NCI-H2107 (cell line): ENCODE measurements around the gene CELF5.
"Not testable (repeated sequence)": the region's sequence is repeated elsewhere in the genome, so short reads cannot be mapped to it uniquely, and the experiment has no call there.

Source experiments
- DNase-seq: peaks from one replicate; lab custom pipeline; 2025; lab: John Stamatoyannopoulos, UW

Gene CELF5

GRCh38 chr19:3274245-3274941 lies 49.9 kb downstream of the CELF5 start:
- DNase-seq: no peak

- DNase-seq: no peak
Measured at GRCh38 chr19:3274942-3275582, 50.6 kb downstream of the CELF5 start.

- no peak for DNase-seq
Measured at GRCh38 chr19:3275583-3276340, 51.3 kb downstream of the CELF5 start.

- DNase-seq: no peak
Measured at GRCh38 chr19:3276341-3276799, 51.9 kb downstream of the CELF5 start.

GRCh38 chr19:3277649-3278048 lies 53.2 kb downstream of the CELF5 start:
- DNase-seq: no peak

- DNase-seq: no peak
Measured at GRCh38 chr19:3278294-3278693, 53.8 kb downstream of the CELF5 start.

- DNase-seq: no peak
Measured at GRCh38 chr19:3278749-3279148, 54.3 kb downstream of the CELF5 start.

- no peak for DNase-seq
Measured at GRCh38 chr19:3279306-3279705, 54.8 kb downstream of the CELF5 start.

- DNase-seq: no peak
Measured at GRCh38 chr19:3281026-3281425, 56.6 kb downstream of the CELF5 start.

- no peak for DNase-seq
Measured at GRCh38 chr19:3282155-3282554, 57.7 kb downstream of the CELF5 start.

- no peak for DNase-seq
Measured at GRCh38 chr19:3282564-3282963, 58.1 kb downstream of the CELF5 start.

- DNase-seq: no peak
Measured at GRCh38 chr19:3283246-3283751, 58.8 kb downstream of the CELF5 start.

- DNase-seq: no peak
Measured at GRCh38 chr19:3283886-3284657, 59.6 kb downstream of the CELF5 start.

- no peak for DNase-seq
Measured at GRCh38 chr19:3284759-3285646, 60.5 kb downstream of the CELF5 start.

- DNase-seq: no peak
Measured at GRCh38 chr19:3285647-3286176, 61.3 kb downstream of the CELF5 start.

- DNase-seq: no peak
Measured at GRCh38 chr19:3287814-3288213, 63.4 kb downstream of the CELF5 start.

GRCh38 chr19:3288437-3288836 lies 64.0 kb downstream of the CELF5 start:
- not testable (repeated sequence) for DNase-seq

- DNase-seq: no peak
Measured at GRCh38 chr19:3289971-3290569, 65.6 kb downstream of the CELF5 start.

- DNase-seq: not testable (repeated sequence)
Measured at GRCh38 chr19:3290858-3291257, 66.4 kb downstream of the CELF5 start.

GRCh38 chr19:3291644-3292043 lies 67.2 kb downstream of the CELF5 start:
- DNase-seq: no peak
